Stimulated activated CD4-positive, alpha-beta T cell treated with anti-CD3 and anti-CD28 coated beads, Interleukin-12 subunit alpha, Interleukin-12 subunit beta, amount 100 ng/mL, for 4 hours (primary cell): ENCODE results near the gene MAD1L1.

Experiments used
- DNase-seq: peaks from one replicate; pipeline ENCODE4 v3.0.0-alpha.2; 2020

The MAD1L1 gene

GRCh38 chr7:2114052-2114451 lies 118.7 kb downstream of the MAD1L1 start:
- DNase-seq, result no peak

- no peak for DNase-seq
These were observed 120.2 kb downstream of the MAD1L1 start for GRCh38 chr7:2112261-2113198.

- no peak for DNase-seq
These were observed 121.2 kb downstream of the MAD1L1 start for GRCh38 chr7:2111568-2111967.

GRCh38 chr7:2110610-2111396 lies 121.9 kb downstream of the MAD1L1 start:
- DNase-seq, result no peak

- peak; percentile 54 for DNase-seq
These were observed 122.7 kb downstream of the MAD1L1 start for GRCh38 chr7:2109936-2110609.

GRCh38 chr7:2109251-2109872 lies 123.4 kb downstream of the MAD1L1 start:
- DNase-seq, result no peak

- no peak for DNase-seq
These were observed 124.1 kb downstream of the MAD1L1 start for GRCh38 chr7:2108501-2109250.

GRCh38 chr7:2108071-2108455 lies 124.7 kb downstream of the MAD1L1 start:
- DNase-seq, result no peak

GRCh38 chr7:2107386-2108070 lies 125.2 kb downstream of the MAD1L1 start:
- no peak for DNase-seq

GRCh38 chr7:2106924-2107323 lies 125.8 kb downstream of the MAD1L1 start:
- no peak for DNase-seq

GRCh38 chr7:2106440-2106839 lies 126.3 kb downstream of the MAD1L1 start:
- DNase-seq, result no peak

GRCh38 chr7:2105917-2106316 lies 126.8 kb downstream of the MAD1L1 start:
- DNase-seq, result no peak

- DNase-seq, result no peak
These were observed 127.5 kb downstream of the MAD1L1 start for GRCh38 chr7:2105280-2105679.

- no peak for DNase-seq
These were observed 128.0 kb downstream of the MAD1L1 start for GRCh38 chr7:2104716-2105115.

- peak; percentile 72 for DNase-seq
These were observed 128.5 kb downstream of the MAD1L1 start for GRCh38 chr7:2104107-2104710.

- no peak for DNase-seq
These were observed 129.5 kb downstream of the MAD1L1 start for GRCh38 chr7:2103071-2103898.

- no peak for DNase-seq
These were observed 130.4 kb downstream of the MAD1L1 start for GRCh38 chr7:2102375-2102723.

GRCh38 chr7:2101630-2102374 lies 130.9 kb downstream of the MAD1L1 start:
- no peak for DNase-seq
